ENCODE measurements around the gene ZNF496.

Gene ZNF496

DNA sequence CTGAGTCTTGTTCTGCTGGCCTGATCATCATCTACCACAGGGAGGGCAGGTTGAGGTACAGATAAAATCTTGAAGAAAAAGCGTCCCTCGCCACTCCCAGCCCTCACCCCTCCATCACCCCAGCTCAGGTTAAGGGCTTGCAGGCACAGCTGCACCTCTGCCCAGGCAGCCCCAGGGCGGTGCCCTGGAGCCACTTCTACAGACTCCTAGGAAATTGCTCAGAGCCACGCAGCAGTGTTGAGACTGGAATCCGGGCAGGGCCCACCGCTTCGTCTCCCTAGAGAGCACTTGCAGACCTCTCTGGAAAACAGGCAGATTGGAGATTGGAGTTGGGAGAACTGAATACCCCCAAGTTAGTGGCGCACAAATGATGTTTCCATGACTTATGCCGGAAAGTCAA lies 40.5 kb downstream of the ZNF496 start:
- TF ChIP-seq, protein P1, sequence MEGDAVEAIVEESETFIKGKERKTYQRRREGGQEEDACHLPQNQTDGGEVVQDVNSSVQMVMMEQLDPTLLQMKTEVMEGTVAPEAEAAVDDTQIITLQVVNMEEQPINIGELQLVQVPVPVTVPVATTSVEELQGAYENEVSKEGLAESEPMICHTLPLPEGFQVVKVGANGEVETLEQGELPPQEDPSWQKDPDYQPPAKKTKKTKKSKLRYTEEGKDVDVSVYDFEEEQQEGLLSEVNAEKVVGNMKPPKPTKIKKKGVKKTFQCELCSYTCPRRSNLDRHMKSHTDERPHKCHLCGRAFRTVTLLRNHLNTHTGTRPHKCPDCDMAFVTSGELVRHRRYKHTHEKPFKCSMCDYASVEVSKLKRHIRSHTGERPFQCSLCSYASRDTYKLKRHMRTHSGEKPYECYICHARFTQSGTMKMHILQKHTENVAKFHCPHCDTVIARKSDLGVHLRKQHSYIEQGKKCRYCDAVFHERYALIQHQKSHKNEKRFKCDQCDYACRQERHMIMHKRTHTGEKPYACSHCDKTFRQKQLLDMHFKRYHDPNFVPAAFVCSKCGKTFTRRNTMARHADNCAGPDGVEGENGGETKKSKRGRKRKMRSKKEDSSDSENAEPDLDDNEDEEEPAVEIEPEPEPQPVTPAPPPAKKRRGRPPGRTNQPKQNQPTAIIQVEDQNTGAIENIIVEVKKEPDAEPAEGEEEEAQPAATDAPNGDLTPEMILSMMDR (IDR thresholded peaks at IDR 0.05): no peak

DNA sequence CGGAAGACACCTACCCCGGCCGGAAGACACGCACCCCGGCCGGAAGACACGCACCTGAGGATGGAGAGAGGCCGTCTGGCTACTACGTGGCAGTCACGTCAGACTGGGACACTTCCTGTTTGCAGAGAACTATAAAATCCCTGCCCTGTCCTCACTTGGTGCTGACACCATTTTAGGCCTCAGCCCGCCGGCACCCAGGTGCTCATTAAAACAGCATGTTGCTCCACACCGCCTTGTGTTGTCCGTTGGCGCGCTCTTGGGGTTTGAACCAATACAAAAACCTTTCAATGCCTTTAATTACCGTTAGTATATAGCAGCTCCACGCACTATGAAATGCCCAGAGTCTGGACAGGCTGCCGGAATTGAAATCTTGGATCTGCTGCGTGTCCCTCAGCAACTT lies 41.1 kb downstream of the ZNF496 start:
- TF ChIP-seq, protein P1 (IDR thresholded peaks at IDR 0.05): no peak

DNA sequence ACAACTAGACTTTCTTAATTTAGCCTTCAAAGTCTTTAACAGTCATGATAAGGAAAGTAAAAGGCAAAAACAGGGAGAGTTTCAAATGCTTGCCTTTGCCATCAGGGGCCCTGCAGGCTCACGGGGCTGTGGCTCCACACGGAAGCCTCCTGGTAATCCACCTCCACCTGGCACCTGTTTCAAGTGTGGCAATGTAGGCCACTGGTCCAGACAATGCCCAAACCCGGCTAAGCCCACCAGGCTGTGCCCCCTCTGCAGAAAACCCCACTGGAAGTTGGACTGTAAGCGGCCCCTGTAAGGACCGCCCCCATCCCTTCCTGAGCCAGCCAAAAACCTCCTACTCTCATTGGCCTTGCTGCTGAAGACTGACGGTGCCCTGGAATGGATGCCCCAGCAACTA lies 43.3 kb downstream of the ZNF496 start:
- TF ChIP-seq, protein P1 (IDR thresholded peaks at IDR 0.05): no peak

DNA sequence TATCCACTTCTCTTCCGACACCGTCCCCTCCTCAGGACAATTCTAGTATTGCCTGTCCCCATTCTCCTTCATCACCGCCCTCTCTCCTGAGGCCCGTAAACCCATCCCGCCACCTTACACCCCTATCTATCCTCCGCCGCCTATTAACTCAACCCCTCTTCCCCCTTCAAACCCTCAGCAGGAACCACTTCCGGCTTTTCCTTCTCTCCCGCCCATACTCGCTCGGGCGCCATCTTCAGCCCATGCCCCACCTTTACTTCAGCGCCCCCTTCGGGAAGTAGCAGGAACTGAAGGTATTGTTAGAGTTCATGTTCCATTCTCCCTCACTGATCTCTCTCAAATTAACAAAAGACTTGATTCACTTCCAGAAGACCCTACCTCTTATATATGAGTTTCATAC lies 44.2 kb downstream of the ZNF496 start:
- TF ChIP-seq, protein P1 (IDR thresholded peaks at IDR 0.05): no peak

DNA sequence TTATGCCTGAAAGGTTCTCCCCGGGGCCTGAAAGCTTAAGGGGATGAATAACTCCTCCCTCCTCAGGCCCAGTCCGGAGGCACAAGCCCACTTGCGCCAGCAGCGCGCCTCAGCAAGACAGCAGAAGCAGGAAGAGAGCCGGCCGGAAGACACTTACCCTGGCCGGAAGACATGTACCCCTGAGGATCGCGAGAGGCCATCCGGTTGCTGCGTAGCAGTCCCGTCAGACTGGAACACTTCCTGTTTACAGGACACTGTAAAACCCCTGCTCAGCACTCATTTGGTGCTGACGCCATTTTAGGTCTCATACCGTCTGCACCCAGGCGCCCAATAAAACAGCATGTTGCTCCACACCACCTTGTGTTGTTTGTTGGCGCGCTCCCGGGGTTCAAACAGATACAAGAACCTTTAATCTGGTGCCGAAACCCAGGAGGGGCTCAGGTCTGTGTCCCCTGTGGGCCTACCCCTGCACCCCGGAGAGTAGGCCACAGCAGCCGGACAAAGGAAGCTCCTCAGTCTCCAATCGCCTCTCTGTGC lies 45.5 kb downstream of the ZNF496 start:
- TF ChIP-seq, protein P1 (IDR thresholded peaks at IDR 0.05): no peak

DNA sequence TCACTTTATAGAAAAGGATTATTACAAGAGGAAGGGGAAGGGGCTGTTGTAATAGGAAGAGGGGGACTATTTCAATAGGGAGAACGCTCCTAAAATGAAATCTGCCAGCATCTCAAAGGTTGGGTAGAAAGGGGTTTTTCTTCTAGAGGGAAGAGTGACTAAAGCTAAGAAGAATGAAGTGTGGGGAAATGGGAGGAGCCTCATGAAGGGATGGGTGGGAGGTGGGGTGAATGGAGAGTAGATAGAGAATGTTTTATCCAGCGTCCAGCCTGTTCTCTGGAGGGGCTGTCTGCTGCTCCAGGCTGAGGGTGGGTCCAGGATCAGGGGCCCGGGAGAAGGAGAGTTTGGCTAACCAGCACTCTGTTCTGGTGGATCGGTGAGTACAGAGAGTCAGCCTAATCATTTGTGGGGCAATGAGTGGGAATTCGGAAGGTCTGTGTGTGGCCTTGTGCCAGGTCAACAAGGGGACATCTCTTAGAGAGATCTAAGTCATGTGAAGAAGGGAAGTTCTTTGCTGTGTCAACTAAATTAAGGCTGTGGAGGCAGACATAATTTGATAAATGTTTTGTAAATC lies 50.6 kb downstream of the ZNF496 start:
- TF ChIP-seq, protein P1 (IDR thresholded peaks at IDR 0.05): no peak

DNA sequence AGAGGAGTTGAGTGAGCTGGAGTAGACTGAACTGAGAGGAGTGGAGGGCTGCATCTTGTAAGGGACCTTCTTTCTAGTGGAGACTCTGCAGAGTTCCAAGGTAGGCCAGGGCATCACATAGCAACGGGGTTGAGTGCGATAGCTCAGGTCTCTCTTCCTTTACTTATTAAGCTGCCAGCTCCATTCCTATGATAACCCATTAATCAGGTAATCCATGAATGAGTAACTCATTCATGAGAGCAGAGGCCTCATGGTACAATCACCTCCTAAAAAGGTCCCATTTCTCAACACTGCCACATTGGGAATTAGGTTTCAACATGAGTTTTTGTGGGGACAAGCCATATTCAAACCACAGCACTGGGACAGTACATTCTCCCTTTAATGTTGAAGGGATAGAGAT lies 54.5 kb downstream of the ZNF496 start:
- TF ChIP-seq, protein P1 (IDR thresholded peaks at IDR 0.05): no peak

Data from LNCAP (cell line).